Heart left ventricle (tissue), 13 donors: Measurements from ENCODE around the gene BTBD18.

Experiments used
- POLR2A ChIP-seq, 2 donors: fragments of 450-650 bp; IDR thresholded peaks; one replicate each; pipeline ENCODE4 v1.6.1; 2017; ENCODE audit warnings: antibody characterized with exemption in 2 of 2, mild to moderate bottlenecking in 2 of 2, moderate library complexity in 2 of 2
- TF ChIP-seq, protein P1 (sequence below), 12 donors: fragments of 200-600 bp; sonication (generic) in 4 of 12; IDR thresholded peaks; one replicate each; pipeline versions ENCODE4 v1.5.0 to v1.8.0; 2018 to 2022; ENCODE audit warnings: antibody characterized with exemption in 12 of 12, mild to moderate bottlenecking in 5 of 12
- donor health status: ischemic (EF 13 %, LVEDD 7.1; RV severe dilation, severe dysfunction).
- donor health status: DM: no; HTN: yes; CAD: no.
- donor health status: DM: no; HTN: no; CAD: no.
- donor health status: ischemic (EF 25% LVEDD 6.9; RV normal size, moderate dysfunction).
- donor health status: ischemic (EF 25% LVEDD 5.7; RV mildly dilated, moderate dysfunction).
- donor health status: ischemic (EF 35%, LVEDD 5.7; RV mildly dilated, moderate dysfunction).
- donor health status: nonischemic (EF 11% LVEDD 7.7; RV severe dilation, severe dysfunction).
- donor health status: DM: yes; HTN: yes; CAD: no.
- donor health status: PGD.
- donor health status: ischemic (EF 29% LVEDD 5.4; RV normal size, mild dysfunction).
- donor health status: nonischemic (EF 23%, LVEDD 6.1; RV moderate dilation, normal function).

DNA sequence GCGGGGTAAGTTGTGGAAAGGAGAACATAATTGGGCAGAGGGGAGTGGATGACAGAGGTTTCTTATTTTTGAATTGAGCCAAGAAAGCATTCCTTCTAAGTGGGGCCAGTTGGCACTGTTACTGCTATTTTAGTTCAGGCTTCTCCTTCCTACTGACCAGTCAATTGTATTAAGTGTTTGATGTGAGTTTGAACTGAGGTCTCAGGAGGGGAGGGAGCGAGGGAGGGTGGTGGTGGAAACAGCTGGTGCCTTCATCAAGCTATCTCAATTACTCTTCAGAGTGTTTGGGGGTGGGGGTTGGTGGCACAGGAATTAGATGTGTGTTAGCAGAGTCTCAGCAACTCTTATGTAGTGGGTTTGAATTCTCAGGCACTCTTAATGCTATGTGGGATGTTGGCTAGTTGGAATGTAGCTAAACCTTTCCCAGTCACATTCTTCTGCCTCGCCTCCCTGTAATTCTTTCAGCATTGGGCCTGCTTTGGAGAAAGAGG, 24.5 kb upstream of the BTBD18 start:
- no peak for TF ChIP-seq POLR2A (IDR thresholded peaks at IDR 0.05)
- TF ChIP-seq, protein P1, sequence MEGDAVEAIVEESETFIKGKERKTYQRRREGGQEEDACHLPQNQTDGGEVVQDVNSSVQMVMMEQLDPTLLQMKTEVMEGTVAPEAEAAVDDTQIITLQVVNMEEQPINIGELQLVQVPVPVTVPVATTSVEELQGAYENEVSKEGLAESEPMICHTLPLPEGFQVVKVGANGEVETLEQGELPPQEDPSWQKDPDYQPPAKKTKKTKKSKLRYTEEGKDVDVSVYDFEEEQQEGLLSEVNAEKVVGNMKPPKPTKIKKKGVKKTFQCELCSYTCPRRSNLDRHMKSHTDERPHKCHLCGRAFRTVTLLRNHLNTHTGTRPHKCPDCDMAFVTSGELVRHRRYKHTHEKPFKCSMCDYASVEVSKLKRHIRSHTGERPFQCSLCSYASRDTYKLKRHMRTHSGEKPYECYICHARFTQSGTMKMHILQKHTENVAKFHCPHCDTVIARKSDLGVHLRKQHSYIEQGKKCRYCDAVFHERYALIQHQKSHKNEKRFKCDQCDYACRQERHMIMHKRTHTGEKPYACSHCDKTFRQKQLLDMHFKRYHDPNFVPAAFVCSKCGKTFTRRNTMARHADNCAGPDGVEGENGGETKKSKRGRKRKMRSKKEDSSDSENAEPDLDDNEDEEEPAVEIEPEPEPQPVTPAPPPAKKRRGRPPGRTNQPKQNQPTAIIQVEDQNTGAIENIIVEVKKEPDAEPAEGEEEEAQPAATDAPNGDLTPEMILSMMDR (IDR thresholded peaks at IDR 0.05), result no peak
